GM10847 (cell line): ENCODE data around the gene LRP3.

Experiments used
- POLR2A ChIP-seq: IDR thresholded peaks from 2 replicates; pipeline ENCODE4 v1.6.1; 2011; ENCODE audit not compliant: insufficient read length; ENCODE audit errors: extremely low read depth

Gene LRP3, protein sequence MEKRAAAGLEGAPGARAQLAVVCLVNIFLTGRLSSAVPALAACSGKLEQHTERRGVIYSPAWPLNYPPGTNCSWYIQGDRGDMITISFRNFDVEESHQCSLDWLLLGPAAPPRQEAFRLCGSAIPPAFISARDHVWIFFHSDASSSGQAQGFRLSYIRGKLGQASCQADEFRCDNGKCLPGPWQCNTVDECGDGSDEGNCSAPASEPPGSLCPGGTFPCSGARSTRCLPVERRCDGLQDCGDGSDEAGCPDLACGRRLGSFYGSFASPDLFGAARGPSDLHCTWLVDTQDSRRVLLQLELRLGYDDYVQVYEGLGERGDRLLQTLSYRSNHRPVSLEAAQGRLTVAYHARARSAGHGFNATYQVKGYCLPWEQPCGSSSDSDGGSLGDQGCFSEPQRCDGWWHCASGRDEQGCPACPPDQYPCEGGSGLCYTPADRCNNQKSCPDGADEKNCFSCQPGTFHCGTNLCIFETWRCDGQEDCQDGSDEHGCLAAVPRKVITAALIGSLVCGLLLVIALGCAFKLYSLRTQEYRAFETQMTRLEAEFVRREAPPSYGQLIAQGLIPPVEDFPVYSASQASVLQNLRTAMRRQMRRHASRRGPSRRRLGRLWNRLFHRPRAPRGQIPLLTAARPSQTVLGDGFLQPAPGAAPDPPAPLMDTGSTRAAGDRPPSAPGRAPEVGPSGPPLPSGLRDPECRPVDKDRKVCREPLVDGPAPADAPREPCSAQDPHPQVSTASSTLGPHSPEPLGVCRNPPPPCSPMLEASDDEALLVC

DNA sequence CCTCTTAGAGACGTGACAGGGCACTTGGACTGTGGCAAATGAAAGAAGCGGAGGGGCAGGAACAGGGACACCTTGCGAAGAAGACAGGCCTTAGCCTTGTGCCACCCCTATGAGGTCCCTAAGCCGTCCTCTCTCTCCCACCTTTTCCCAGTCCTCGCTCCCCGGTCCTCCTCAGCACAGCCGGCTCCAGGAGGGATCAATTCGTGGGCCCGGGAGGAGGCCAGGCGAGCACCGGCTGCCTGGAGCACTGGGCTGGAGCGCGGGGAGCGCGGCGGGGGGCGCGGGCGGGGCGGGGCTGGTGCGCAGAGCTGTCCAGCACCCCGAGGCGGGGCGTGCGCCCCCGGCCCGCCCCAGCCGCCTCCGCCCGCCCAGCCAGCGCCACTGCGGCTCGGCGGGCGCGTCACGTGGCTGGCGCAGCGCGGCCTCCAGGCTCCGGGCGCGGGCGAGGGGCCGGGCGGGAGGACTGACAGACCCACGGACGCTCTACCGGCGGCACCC lies at the start of gene LRP3:
TSS of gene LRP3 (plus strand) at position 466 of the 498 bp plus-strand sequence. CDS start 456 bp downstream, outside the sequence.
- no peak for TF ChIP-seq POLR2A

- no peak for TF ChIP-seq POLR2A
Measured at GRCh38 chr19:33146209-33146608, 47.9 kb upstream of the LRP3 start.

- no peak for TF ChIP-seq POLR2A
Measured at GRCh38 chr19:33147538-33147937, 46.6 kb upstream of the LRP3 start.

- no peak for TF ChIP-seq POLR2A
Measured at GRCh38 chr19:33150852-33151518, 43.1 kb upstream of the LRP3 start.

DNA sequence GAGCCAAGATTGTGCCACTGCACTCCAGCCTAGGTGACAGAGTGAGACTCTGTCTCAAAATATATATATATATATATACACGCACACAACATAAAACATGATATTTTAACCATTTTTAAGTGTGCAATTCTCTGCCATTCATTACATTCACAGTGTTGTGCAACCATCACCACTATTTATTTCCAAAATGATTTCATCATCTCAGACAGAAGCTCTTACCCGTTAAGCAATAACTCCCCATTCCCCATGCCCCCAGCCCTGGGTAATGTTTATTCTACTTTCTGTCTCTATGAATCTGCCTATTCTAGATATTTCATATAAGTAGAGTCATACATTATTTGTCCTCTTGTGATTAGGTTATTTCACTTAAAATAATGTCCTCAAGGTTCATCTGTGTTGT lies 42.0 kb upstream of the LRP3 start:
- TF ChIP-seq POLR2A, result no peak

DNA sequence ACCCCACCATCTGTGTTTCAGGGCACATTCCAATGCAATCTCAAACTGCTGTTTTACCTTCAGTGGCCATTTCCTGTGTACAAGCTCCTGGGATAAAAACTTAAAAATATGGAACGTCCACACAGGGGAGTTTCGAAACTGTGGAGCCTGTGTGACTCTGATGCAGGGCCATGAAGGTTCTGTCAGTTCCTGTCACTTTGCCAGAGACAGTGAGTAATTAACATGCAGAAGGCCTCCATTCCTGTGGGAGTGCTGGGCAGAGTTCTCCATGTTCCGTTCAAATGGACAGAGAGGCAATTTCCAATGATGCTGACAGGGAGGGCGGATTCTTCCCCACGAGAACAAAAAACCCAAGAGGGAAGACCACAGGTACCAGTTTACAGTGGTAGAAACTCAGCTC lies 37.8 kb upstream of the LRP3 start:
- no peak for TF ChIP-seq POLR2A

DNA sequence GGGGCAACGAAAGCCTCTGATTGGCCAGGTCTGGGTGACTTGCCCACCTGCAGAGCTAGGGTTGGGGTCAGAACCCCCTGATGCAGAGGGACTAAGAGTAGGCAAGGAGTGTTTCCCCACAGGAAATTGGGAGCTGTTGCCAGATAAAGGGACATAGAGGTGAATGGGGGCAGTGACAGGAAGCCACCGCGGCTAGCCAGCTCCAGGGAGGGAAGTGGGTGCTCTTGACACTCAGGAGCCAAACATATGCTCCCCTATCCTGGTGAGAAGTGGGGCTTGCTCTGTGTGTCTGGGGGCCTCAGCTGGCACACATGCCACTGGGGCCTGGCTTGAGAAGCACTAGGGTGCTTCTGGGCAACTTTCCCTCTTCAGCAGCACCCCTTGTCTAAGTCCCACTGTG lies 36.2 kb upstream of the LRP3 start:
- TF ChIP-seq POLR2A, result no peak

DNA sequence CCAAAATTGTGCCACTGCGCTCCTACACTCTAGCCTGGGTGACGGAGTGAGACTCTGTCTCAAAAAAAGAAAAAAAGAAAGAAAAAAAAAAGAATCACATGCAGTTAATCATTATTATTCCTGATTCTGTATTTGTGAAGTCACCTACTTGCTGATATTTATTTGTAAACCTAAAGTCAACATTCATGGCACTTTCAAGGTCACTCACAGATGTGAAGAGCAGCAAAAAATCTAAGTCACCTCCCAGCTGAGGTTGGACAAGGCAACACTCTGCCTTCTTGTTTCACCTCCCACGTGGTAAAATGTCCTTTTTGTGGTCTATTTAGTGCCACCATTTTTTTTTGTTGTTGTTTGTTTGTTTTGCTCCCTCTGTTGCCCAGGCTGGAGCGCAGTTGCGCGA lies 35.8 kb upstream of the LRP3 start:
- TF ChIP-seq POLR2A, result no peak

GRCh38 chr19:33159149-33159548 lies 35.0 kb upstream of the LRP3 start:
- TF ChIP-seq POLR2A, result no peak

DNA sequence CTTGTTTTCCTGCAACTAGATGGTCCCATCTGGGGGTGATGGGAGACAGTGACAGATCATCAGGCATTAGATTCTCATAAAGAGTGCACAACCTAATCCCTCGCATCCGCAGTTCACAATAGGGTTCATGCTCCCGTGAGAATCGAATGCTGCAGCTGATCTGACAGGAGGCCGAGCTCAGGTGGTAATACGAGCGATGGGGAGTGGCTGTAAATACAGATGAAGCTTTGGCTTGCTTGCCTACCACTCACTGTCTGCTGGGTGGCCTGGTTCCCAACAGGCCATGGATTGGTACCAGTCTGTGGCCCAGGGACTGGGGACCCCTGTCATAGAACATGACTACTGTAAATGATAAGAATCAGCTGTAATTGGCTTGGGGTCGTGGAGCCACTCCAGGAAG lies 34.2 kb upstream of the LRP3 start:
- no peak for TF ChIP-seq POLR2A

DNA sequence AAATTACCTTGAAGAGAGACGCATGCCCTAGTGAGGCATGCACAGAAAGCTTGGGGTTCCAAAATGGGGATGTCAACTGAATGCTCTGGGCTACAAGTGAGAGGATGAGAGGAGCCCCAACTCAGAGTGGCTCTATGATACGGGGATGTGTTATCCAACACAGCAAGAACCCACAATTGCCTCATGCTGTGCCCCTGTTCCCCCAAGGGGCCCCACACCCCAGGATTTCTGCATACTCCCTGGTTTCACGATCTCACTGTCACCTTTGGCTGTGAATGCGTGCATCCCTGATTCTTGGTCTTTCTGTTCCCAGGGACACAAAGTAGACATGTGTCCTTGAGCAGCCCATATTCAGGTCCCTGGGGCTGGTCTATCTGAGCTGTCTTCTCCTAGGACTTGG lies 32.9 kb upstream of the LRP3 start:
- no peak for TF ChIP-seq POLR2A

GRCh38 chr19:33163481-33163880 lies 30.6 kb upstream of the LRP3 start:
- no peak for TF ChIP-seq POLR2A

GRCh38 chr19:33167438-33167837 lies 26.7 kb upstream of the LRP3 start:
- TF ChIP-seq POLR2A, result no peak

DNA sequence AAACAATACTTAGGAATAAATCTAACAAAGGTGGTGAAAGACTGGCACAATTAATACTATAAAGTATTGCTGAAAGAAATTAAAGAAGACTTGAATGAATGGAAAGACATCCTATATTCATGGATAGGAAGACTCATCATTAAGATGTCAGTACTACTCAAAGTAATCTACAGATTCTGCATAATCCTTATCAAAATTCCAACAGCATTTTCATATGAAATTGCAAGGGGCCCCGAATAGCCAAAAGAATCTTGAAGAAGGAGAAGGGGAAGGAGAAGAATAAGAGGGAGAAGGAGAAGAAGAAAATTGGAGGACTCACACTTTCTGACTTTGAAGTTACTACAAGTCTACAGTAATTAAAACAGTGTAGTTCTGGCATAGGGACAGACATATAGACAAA lies 25.6 kb upstream of the LRP3 start:
- no peak for TF ChIP-seq POLR2A

- TF ChIP-seq POLR2A, result no peak
Measured at GRCh38 chr19:33171222-33171795, 22.8 kb upstream of the LRP3 start.
